Measurements from ENCODE around the gene SMIM22. TPM values are rescaled to one million over a fixed set of nuclear protein-coding genes. Genes with fewer than 3 reads are reported as not detected.

Gene SMIM22, protein sequence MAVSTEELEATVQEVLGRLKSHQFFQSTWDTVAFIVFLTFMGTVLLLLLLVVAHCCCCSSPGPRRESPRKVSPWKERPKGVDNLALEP
- not detected for total RNA-seq

DNA sequence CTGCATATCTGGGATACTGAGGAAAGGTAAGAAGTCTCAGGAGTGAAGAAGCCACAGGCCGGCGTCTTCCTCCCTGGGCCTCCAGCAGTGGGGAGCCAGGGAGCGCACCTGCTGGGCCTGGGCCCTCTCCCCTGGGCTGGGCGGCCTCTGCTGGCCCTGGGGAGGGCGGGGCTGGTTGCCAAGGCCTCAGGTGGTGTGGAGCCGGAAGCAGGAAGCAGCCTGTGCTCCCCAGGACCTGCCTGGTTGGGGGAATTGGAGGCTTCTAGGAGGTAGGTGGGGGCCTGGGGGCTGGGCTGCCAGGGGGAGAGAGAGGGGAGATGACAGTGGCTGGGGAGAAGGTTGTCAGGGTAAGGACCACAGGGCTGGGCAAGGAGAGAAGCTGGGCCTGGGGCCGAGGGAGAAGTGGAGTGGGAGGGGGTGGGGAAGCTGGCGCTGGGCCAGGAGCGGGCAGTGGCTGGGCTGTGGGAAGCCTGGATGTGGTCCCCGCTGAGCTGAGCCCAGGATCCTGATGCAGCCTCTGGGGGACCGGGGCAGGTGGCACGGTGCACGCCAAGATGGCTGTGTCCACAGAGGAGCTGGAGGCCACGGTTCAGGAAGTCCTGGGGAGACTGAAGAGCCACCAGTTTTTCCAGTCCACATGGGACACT is at the start of gene SMIM22:
Gene SMIM22 (plus strand): TSS at position 189 of the 647 bp plus-strand sequence. CDS start 366 bp downstream, at position 555.
- CTCF ChIA-PET, result no interaction called here

DNA sequence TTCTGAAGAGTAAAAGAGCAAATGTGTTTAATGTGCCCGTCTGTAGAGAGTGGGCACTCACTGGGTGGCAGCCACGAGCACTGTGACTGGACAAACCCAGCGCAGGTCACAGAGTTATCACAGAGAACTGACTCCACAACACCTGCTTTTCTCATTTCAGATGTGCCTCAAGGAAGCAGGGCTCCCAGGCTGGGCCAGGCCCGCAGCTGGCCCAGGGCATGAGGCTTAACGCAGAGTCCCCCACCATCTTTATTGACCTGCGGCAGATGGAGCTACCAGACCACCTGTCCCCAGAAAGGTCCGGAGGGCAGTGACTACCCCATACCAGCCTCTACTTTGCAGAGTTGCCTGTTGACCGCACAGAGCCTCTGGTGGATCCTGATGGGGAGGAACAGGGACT is 49.0 kb upstream of the SMIM22 start:
- ATAC-seq (no peak), DNase-seq (no peak)
- ChIA-PET CTCF (no interaction called here), POLR2A (no interaction called here)
- H3K4me1 Mint-ChIP-seq, result peaks cover 6% of the 10 kb centered on the region
- no peaks in the 10 kb centered on the region for H3K9me3 Mint-ChIP-seq (ENCODE audit: low read depth)
- no peak overlapping the region for H3K27ac Mint-ChIP-seq
- intact Hi-C loops (cut with DNase I, micrococcal nuclease), result no loop called here
- H3K4me3 Mint-ChIP-seq, result no peak overlapping the region
- H3K36me3 Mint-ChIP-seq (ENCODE audit: low read depth), result peaks cover 2% of the 10 kb centered on the region
- no peaks in the 10 kb centered on the region for H3K27me3 Mint-ChIP-seq

More for the DNA sequence above, at the start of gene SMIM22:
- Mint-ChIP-seq H3K36me3 (ENCODE audit: low read depth) (no peaks in the 10 kb centered on the region), H3K27ac (no peak within 1 kb of the TSS), H3K9me3 (ENCODE audit: low read depth) (no peaks in the 10 kb centered on the region), H3K4me3 (no peak within 1 kb of the TSS), H3K4me1 (peaks cover under 1% of the 10 kb centered on the region), H3K27me3 (peaks cover 2% of the 10 kb centered on the region)
- intact Hi-C loops (cut with DNase I, micrococcal nuclease), result no loop called here
- no peak for ATAC-seq
- DNase-seq, result no peak
- POLR2A ChIA-PET, result no interaction called here

DNA sequence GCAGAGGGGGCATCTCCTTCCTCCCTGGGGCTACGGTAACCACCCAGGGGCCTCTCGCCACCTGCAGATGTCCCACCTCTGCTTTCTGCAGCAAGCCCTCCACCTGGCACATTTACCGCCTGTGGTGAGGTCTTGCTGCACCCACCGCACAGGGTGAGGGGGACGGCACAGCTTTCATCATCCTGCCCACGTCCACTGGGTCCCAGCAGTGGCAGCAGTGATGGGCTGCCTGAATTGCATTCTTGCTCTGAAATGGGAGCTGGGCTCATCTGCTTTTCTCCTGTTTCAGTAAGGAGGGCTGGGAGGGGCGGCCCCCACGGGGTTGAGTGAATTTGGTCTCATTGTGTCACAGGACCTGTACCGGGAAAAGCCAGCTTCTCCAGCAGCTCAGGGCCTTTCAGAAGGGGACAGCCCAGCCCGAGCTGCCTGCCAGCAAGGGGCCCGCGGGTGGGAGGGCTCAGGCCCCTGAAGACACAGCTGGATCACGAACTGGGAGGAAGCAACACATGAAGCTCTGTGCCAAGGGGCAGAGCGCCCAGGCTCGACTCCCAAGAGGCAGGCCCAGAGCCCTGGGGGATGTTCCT is 48.1 kb upstream of the SMIM22 start:
- Mint-ChIP-seq H3K27me3 (no peaks in the 10 kb centered on the region), H3K4me3 (no peak overlapping the region), H3K36me3 (ENCODE audit: low read depth) (peaks cover 5% of the 10 kb centered on the region), H3K9me3 (ENCODE audit: low read depth) (no peaks in the 10 kb centered on the region), H3K27ac (no peak overlapping the region), H3K4me1 (peaks cover 6% of the 10 kb centered on the region)
- ChIA-PET CTCF (no interaction called here), POLR2A (interaction anchor here (0.5 kb wide), 1 partner anchor 180 kb away, joined by 4 read pairs; no protein-coding TSS in a partner anchor)
- no peak for DNase-seq
- no peak for ATAC-seq
- intact Hi-C loops (cut with DNase I, micrococcal nuclease), result no loop called here

DNA sequence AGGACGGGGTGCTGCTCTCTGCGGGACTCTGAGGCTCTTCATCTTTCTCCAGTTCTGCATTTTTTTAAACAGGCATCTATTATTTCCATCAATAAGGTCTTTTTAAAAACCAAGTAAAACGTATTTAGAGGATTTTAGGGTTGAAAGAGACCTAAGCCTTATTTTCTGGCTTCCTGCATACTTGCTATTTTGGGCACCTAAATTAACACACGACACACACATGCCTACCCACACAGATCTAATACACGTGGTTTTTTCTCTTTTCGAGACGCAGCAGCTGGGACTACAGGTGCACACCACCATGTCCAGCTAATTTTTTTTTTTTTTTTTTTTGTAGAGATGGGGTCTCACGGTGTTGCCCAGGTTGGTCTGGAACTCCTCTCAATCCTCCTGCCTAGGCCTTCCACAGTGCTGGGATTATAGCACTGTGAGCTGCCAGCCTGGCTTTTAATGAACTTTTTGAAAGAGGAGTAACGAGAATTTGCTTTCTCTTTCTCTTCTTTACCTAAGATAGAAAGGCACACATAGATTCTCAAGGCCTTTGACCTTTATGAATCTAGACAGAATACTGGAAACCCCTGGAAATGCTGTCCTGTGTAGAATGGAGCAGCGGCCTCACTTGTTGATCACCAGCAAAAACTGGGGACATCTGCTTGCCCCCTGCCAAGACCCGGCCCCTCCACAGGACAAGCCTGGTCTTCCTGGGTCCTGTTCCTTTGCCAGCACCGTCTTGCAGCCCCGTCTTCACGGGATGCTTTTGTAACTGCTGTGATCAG is 47.1 kb upstream of the SMIM22 start:
- H3K4me1 Mint-ChIP-seq, result peaks cover 6% of the 10 kb centered on the region
- intact Hi-C loops (cut with DNase I, micrococcal nuclease), result no loop called here
- CTCF ChIA-PET, result no interaction called here
- no peak for ATAC-seq
- H3K4me3 Mint-ChIP-seq, result no peak overlapping the region
- H3K27me3 Mint-ChIP-seq, result no peaks in the 10 kb centered on the region
- peaks cover 5% of the 10 kb centered on the region for H3K36me3 Mint-ChIP-seq (ENCODE audit: low read depth)
- H3K9me3 Mint-ChIP-seq (ENCODE audit: low read depth), result no peaks in the 10 kb centered on the region
- no peak for DNase-seq
- H3K27ac Mint-ChIP-seq, result peak overlapping the region; percentile 13
- POLR2A ChIA-PET, result interaction anchor here (0.7 kb wide), 1 partner anchor 209 kb away, joined by 4 read pairs; no protein-coding TSS in a partner anchor

DNA sequence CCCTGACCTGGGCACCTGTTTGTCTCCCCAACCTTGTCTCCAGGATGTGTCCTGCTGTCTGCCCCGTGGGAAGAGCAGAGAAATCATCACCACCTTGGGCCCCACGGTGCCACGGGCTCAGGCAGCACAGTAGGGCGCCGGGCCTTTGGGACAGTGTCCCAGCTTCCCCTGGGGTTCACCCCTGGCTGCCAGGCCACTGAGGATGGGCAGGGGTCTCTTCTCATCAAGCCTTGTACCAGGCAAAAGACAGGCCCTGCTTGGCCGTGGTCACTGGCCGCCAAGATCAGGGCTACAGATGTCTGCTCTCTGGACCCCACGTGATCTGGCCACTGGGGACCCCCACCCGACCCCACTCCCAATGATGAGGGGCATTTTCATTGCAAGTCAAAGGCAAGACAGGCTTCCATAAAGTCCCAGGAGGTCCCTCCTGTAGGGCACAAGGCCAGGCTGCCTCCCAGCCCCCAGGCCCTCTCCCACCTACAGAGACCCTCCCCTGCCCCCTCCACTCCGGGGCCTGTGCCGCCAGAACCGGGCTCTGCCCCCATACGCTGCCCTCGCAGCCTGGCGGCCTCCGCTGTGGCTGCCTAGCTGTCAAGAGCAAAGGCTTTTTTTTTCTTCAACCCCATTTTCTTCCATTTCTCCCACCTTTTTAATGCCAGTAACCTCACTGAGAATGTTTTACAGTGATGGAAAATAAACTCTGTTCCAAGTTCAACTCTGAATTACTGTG is 46.3 kb upstream of the SMIM22 start:
- DNase-seq (no peak), ATAC-seq (no peak)
- ChIA-PET POLR2A (interaction anchor here (0.7 kb wide), 1 partner anchor 210 kb away, joined by 4 read pairs; no protein-coding TSS in a partner anchor), CTCF (no interaction called here)
- no peaks in the 10 kb centered on the region for H3K4me1 Mint-ChIP-seq
- H3K9me3 Mint-ChIP-seq (ENCODE audit: low read depth), result no peaks in the 10 kb centered on the region
- H3K27ac Mint-ChIP-seq, result no peak overlapping the region
- H3K27me3 Mint-ChIP-seq, result no peaks in the 10 kb centered on the region
- intact Hi-C loops (cut with DNase I, micrococcal nuclease), result no loop called here
- H3K36me3 Mint-ChIP-seq (ENCODE audit: low read depth), result peaks cover 5% of the 10 kb centered on the region
- no peak overlapping the region for H3K4me3 Mint-ChIP-seq

DNA sequence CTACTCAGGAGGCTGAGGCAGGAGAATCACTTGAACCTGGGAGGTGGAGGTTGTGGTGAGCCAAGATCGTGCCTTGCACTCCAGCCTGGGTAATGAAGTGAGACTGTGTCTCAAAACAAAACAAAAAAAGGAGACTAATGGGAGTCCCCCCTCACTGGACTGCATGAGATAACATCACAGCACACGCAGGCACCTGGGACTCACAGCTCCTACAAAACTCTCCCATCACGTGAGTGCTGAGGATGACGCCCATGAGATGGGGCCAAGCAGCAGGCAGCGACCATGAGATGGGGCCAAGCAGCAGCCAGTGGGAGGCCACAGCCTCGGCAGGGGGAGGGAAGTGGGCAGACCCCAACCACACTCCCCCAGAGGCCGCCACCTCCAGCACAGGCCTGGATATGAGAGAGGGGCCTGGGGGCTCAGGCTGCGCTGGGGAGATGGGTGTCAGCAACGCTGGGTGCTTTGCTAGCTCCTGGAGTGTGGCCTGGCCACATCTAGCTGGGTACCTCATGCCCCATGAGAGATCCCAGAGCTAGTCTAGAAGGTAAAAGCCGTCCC is 45.4 kb upstream of the SMIM22 start:
- Mint-ChIP-seq H3K27me3 (no peaks in the 10 kb centered on the region), H3K36me3 (ENCODE audit: low read depth) (peaks cover 7% of the 10 kb centered on the region), H3K4me1 (no peaks in the 10 kb centered on the region), H3K4me3 (no peak overlapping the region), H3K9me3 (ENCODE audit: low read depth) (no peaks in the 10 kb centered on the region), H3K27ac (no peak overlapping the region)
- ChIA-PET POLR2A (no interaction called here), CTCF (interaction anchor here (0.6 kb wide), 2 partner anchors 53 to 121 kb away, joined by 3 to 4 read pairs; partner anchors contain the start of gene ROGDI)
- intact Hi-C loops (cut with DNase I, micrococcal nuclease), result no loop called here
- DNase-seq (no peak), ATAC-seq (no peak)

DNA sequence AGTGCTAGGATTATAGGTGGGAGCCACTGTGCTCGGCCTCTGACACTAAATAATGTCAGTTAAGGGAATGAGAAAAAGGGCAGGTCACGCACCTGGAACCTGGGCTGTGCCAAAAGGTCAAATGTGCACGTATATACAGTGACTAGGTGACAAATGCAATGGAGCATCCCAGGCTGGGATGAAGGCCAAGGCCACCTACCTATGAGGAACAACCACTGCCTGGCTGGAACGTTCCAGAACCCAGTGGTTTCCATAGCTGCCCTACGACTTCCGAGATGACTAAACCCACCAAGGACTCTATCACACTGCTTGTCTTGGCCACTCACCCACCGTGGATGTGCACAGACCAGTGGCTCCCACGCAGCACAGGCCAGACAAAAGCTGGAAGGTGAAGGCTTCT is 44.3 kb upstream of the SMIM22 start:
- intact Hi-C loops (cut with DNase I, micrococcal nuclease), result no loop called here
- no peaks in the 10 kb centered on the region for H3K4me1 Mint-ChIP-seq
- ChIA-PET POLR2A (interaction anchor here (0.5 kb wide), 1 partner anchor 8 kb away, joined by 3 read pairs; no protein-coding TSS in a partner anchor), CTCF (no interaction called here)
- DNase-seq (no peak), ATAC-seq (no peak)
- peaks cover 17% of the 10 kb centered on the region for H3K36me3 Mint-ChIP-seq (ENCODE audit: low read depth)
- no peaks in the 10 kb centered on the region for H3K27me3 Mint-ChIP-seq
- H3K4me3 Mint-ChIP-seq, result no peak overlapping the region
- no peak overlapping the region for H3K27ac Mint-ChIP-seq
- H3K9me3 Mint-ChIP-seq (ENCODE audit: low read depth), result peaks cover 4% of the 10 kb centered on the region

DNA sequence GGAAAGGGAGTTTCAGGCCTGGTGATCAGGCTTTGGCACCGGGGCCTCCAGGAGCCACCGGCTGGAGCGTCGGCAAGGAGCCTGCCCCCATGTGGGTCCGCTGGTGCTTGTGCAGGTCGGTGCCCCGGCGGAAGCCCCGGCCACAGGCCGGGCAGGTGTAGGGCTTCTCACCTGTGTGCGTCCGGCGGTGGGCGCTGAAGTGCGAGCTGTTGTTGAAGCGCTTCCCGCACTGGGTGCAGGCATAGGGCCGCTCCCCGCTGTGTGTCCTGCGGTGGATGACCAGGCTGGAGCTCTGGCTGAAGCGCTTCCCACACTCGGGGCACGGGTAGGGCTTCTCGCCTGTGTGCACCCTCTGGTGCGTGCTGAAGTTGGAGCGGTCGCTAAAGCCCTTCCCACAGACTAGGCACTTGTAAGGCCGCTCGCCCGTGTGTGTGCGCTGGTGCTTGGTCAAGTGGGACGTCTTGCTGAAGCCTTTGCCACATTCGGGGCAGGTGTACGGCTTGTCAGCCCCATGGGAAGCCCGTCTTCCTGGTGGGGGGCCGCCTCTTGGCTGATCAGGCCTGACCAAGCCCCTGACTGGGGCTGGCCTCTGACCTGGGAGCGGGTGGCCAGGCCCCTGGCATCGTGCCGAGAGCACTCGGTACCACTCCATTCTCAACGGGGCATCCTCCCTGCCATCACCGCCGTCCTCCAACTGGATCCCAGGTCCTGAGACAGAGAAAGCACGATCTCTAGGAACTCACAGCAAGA is 42.6 kb upstream of the SMIM22 start:
- Mint-ChIP-seq H3K27ac (no peak overlapping the region), H3K4me3 (no peak overlapping the region), H3K9me3 (ENCODE audit: low read depth) (peaks cover 4% of the 10 kb centered on the region), H3K4me1 (no peaks in the 10 kb centered on the region), H3K36me3 (ENCODE audit: low read depth) (peaks cover 23% of the 10 kb centered on the region), H3K27me3 (no peaks in the 10 kb centered on the region)
- POLR2A ChIA-PET, result no interaction called here
- ATAC-seq, result no peak
- CTCF ChIA-PET, result interaction anchor here (0.6 kb wide), 1 partner anchor 204 kb away, joined by 3 read pairs; no protein-coding TSS in a partner anchor
- no peak for DNase-seq
- intact Hi-C loops (cut with DNase I, micrococcal nuclease), result no loop called here

DNA sequence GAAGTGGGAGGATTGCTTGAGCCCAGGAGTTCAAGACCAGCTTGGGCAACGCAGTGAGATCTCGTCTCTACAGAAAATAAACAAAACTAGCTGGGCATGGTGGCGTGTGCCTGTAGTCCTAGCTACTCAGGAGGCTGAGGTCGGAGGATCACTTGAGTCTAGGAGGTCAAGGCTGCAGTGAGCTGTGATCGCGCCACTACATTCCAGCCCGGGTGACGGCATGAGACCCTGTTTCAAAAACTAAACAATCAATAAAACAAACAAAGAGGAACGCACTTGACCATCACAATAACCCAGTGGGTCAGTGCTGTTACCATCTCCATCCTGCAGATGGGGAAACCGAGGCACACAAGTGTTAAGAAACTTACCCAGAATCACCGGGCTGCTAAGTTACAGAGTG is 41.9 kb upstream of the SMIM22 start:
- no peak overlapping the region for H3K4me3 Mint-ChIP-seq
- H3K4me1 Mint-ChIP-seq, result no peaks in the 10 kb centered on the region
- intact Hi-C loops (cut with DNase I, micrococcal nuclease), result no loop called here
- ChIA-PET CTCF (no interaction called here), POLR2A (no interaction called here)
- peaks cover 4% of the 10 kb centered on the region for H3K9me3 Mint-ChIP-seq (ENCODE audit: low read depth)
- DNase-seq (no peak), ATAC-seq (no peak)
- no peak overlapping the region for H3K27ac Mint-ChIP-seq
- peaks cover 24% of the 10 kb centered on the region for H3K36me3 Mint-ChIP-seq (ENCODE audit: low read depth)
- H3K27me3 Mint-ChIP-seq, result no peaks in the 10 kb centered on the region

DNA sequence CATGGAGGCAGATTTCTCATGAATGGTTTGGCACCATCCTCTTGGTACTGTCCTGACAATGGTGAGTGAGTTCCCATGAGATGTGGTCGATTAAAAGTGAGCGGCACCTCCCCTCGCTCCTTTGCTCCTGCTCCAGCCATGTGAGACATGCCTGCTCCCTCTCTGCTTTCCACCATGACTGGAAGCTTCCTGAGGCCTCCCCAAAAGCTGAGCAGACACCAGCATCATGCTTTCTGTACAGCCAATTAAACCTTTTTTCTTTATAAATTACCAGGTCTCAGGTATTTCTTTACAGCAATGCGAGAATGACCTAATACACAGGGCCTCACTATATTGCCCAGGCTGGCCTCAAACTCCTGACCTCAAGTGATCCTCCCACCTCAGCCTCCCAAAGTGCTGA is 40.3 kb upstream of the SMIM22 start:
- DNase-seq (no peak), ATAC-seq (no peak)
- H3K27ac Mint-ChIP-seq, result no peak overlapping the region
- ChIA-PET POLR2A (no interaction called here), CTCF (no interaction called here)
- intact Hi-C loops (cut with DNase I, micrococcal nuclease), result no loop called here
- no peak overlapping the region for H3K4me3 Mint-ChIP-seq
- peaks cover 32% of the 10 kb centered on the region for H3K36me3 Mint-ChIP-seq (ENCODE audit: low read depth)
- H3K4me1 Mint-ChIP-seq, result no peaks in the 10 kb centered on the region
- H3K9me3 Mint-ChIP-seq (ENCODE audit: low read depth), result peaks cover 4% of the 10 kb centered on the region
- no peaks in the 10 kb centered on the region for H3K27me3 Mint-ChIP-seq

DNA sequence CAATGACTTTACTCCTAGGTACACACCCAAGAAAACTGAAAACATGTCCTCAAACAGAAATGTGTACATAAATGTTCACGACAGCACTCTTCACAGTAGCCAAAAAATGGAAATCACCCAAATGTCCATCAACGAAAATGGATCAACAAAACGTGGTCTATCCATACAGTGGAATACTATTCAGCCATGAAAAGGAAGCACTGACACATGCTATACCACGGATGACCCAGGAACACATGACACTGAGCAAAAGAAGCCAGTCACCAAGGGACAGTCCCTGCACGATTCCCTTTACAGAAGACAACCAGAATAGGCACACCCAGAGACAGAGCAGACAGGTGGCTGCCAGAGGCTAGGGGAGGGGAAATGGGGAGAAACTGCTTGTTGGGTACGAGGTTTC is 39.5 kb upstream of the SMIM22 start:
- no peaks in the 10 kb centered on the region for H3K4me1 Mint-ChIP-seq
- intact Hi-C loops (cut with DNase I, micrococcal nuclease), result no loop called here
- no peaks in the 10 kb centered on the region for H3K27me3 Mint-ChIP-seq
- ChIA-PET POLR2A (no interaction called here), CTCF (no interaction called here)
- no peak for ATAC-seq
- H3K27ac Mint-ChIP-seq, result no peak overlapping the region
- H3K4me3 Mint-ChIP-seq, result no peak overlapping the region
- DNase-seq, result no peak
- H3K9me3 Mint-ChIP-seq (ENCODE audit: low read depth), result peaks cover 4% of the 10 kb centered on the region
- H3K36me3 Mint-ChIP-seq (ENCODE audit: low read depth), result peaks cover 37% of the 10 kb centered on the region
